ENCODE results near the gene ANKRD18B.

Gene ANKRD18B

GRCh38 chr9:33506626-33507370, 17.3 kb upstream of the ANKRD18B start:
- TF ChIP-seq CTCF (IDR thresholded peaks at IDR 0.05) = no peak

GRCh38 chr9:33510262-33511183, 13.5 kb upstream of the ANKRD18B start:
- TF ChIP-seq CTCF (IDR thresholded peaks at IDR 0.05) = no peak

- peak; percentile 57; the same call in 1 of the 2 replicates for TF ChIP-seq CTCF (IDR thresholded peaks at IDR 0.05)
Measured at GRCh38 chr9:33517373-33517772, 6.7 kb upstream of the ANKRD18B start.

GRCh38 chr9:33524306-33524947, 376 bp downstream of the ANKRD18B start:
- TF ChIP-seq CTCF (IDR thresholded peaks at IDR 0.05) = no peak

- TF ChIP-seq CTCF (IDR thresholded peaks at IDR 0.05) = no peak
Measured at GRCh38 chr9:33535541-33535940, 11.5 kb downstream of the ANKRD18B start.

- TF ChIP-seq CTCF (IDR thresholded peaks at IDR 0.05) = no peak
Measured at GRCh38 chr9:33611358-33611757, 87.3 kb downstream of the ANKRD18B start.

GRCh38 chr9:33614001-33614687, 90.1 kb downstream of the ANKRD18B start:
- TF ChIP-seq CTCF (IDR thresholded peaks at IDR 0.05) = no peak

Data from LNCAP (cell line).